Measurements from ENCODE around the gene HECW1. TPM values are rescaled to one million over a fixed set of nuclear protein-coding genes. Genes with fewer than 3 reads are reported as not detected.

The HECW1 gene
- total and polyA plus RNA-seq, 8 donors: 0.04 to 0.69 (median 0.12) TPM; not detected in 5

DNA sequence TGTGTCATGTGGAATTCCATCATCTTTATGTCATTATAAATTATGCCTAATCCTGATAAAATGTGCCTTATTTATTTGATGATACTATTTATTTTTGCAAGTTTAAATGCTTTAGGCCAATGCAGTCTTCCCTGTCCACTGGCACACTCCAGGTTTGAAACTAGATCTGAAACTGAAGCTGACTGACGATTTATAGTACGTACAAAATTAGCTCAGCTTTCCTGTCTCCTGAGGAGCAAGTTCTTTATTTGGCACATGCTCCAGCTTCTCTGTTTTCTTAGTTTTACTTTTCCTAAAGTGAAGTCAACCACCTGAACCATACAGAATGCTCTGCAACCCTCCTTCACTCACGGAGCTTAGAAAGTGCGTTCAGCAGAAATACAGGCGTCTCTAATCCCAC, 164.1 kb downstream of the HECW1 start:
- DNase-seq (no peak), FAIRE-seq (no peak), ATAC-seq (no peak)
- Histone ChIP-seq H3K4me1 (no peaks in the 10 kb centered on the region), H3K9me3 (no peaks in the 10 kb centered on the region), H3K27me3 (no peaks in the 10 kb centered on the region), H3K27ac (no peak overlapping the region), H3K4me3 (no peak overlapping the region), H3K36me3 (no peaks in the 10 kb centered on the region)
- 63 to 71% methylated on average over 5 of the region's 5 CpGs for WGBS, 2 donors
- intact Hi-C loops (cut with DNase I): no loop called here
- TF ChIP-seq, protein P1, sequence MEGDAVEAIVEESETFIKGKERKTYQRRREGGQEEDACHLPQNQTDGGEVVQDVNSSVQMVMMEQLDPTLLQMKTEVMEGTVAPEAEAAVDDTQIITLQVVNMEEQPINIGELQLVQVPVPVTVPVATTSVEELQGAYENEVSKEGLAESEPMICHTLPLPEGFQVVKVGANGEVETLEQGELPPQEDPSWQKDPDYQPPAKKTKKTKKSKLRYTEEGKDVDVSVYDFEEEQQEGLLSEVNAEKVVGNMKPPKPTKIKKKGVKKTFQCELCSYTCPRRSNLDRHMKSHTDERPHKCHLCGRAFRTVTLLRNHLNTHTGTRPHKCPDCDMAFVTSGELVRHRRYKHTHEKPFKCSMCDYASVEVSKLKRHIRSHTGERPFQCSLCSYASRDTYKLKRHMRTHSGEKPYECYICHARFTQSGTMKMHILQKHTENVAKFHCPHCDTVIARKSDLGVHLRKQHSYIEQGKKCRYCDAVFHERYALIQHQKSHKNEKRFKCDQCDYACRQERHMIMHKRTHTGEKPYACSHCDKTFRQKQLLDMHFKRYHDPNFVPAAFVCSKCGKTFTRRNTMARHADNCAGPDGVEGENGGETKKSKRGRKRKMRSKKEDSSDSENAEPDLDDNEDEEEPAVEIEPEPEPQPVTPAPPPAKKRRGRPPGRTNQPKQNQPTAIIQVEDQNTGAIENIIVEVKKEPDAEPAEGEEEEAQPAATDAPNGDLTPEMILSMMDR (IDR thresholded peaks at IDR 0.05): no peak

DNA sequence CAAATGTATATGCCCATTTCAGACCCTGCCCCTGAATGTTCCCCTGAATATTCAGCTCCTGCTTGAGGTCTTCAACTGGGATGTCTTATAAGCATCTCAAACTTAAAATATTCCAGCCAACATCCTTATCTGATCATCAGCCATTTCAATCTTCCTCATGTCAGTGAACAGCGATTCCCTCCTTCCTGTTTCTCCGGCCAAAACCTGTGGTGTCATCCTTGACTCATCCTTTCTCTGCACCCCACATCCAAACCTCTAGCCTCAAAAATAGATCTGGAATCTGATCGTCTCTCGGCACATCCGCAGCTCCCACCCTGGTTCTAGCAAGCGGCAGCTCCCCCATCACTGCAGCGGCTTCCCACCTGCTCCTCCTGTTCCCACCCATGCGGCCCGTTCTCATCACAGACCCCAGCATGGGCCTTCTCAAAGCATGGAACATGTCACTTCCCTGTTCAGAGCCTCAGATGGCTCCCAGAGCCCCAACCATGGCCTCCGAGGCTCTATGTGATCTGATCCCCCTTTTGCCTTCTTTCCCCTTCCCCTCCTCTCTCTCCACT, 165.7 kb downstream of the HECW1 start:
- intact Hi-C loops (cut with DNase I): no loop called here
- no peak overlapping the region for H3K27ac ChIP-seq
- no peaks in the 10 kb centered on the region for H3K4me1 ChIP-seq
- WGBS, 2 donors: 77 to 86% methylated on average over 10 of the region's 10 CpGs
- no peak for ATAC-seq
- DNase-seq: no peak
- H3K9me3 ChIP-seq: no peaks in the 10 kb centered on the region
- no peaks in the 10 kb centered on the region for H3K36me3 ChIP-seq
- no peak for FAIRE-seq
- no peaks in the 10 kb centered on the region for H3K27me3 ChIP-seq
- H3K4me3 ChIP-seq: no peak overlapping the region
- TF ChIP-seq, protein P1 (IDR thresholded peaks at IDR 0.05): no peak

DNA sequence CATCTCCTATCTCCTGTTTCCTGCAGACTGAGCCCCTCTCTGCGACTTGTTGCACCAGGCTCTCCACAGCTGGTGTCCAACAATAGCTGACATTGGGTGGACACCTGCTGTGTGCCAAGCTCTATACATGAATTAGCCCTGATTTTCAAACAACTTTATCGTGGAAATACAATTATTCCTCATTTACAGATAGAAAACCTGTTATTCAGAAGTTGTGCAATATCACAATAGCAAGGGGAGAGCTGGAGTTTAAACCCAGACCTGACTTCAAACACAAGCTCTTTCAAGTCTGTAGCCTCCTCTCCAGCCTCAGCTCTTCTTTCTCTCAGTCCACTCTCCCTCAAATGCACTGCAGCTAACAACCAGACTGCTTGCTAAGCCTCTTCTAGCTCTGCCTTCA, 168.8 kb downstream of the HECW1 start:
- H3K27ac ChIP-seq: no peak overlapping the region
- H3K4me1 ChIP-seq: no peaks in the 10 kb centered on the region
- FAIRE-seq (no peak), DNase-seq (no peak), ATAC-seq (no peak)
- 22 to 37% methylated on average over 2 of the region's 2 CpGs for WGBS, 2 donors
- TF ChIP-seq, protein P1 (IDR thresholded peaks at IDR 0.05): no peak
- no peaks in the 10 kb centered on the region for H3K36me3 ChIP-seq
- intact Hi-C loops (cut with DNase I): no loop called here
- no peaks in the 10 kb centered on the region for H3K27me3 ChIP-seq
- H3K9me3 ChIP-seq: no peaks in the 10 kb centered on the region
- H3K4me3 ChIP-seq: no peak overlapping the region

- Histone ChIP-seq H3K27me3 (no peaks in the 10 kb centered on the region), H3K36me3 (no peaks in the 10 kb centered on the region), H3K4me3 (no peak overlapping the region), H3K27ac (no peak overlapping the region), H3K9me3 (no peaks in the 10 kb centered on the region), H3K4me1 (no peaks in the 10 kb centered on the region)
- ATAC-seq (no peak), FAIRE-seq (no peak), DNase-seq (no peak)
- TF ChIP-seq, protein P1 (IDR thresholded peaks at IDR 0.05): no peak
- intact Hi-C loops (cut with DNase I): no loop called here
- 68 to 72% methylated on average over 5 of the region's 5 CpGs for WGBS, 2 donors
These were observed 171.3 kb downstream of the HECW1 start for GRCh38 chr7:43283706-43284105.

DNA sequence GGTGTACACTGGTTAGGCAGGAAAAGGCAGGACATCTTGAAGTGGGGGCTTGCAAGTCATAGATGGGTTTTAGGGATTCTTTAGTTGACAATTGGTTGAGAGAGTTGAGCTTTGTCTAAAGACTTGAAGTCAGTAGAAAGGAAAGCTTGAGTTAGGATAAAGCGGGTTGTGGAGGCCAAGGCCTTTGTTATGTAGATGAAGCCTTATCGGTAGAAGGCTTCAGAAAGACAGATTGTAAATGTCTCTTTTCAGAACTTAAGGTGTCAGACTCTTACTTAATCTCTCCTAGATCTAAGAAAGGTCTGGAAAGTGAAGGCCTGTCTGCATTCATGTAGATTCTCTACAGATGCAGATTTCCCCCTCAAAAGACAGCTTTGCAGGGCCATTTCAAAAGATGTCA, 177.4 kb downstream of the HECW1 start:
- H3K4me1 ChIP-seq: no peaks in the 10 kb centered on the region
- ATAC-seq (no peak), FAIRE-seq (no peak), DNase-seq (no peak)
- intact Hi-C loops (cut with DNase I): no loop called here
- H3K9me3 ChIP-seq: no peaks in the 10 kb centered on the region
- no peaks in the 10 kb centered on the region for H3K27me3 ChIP-seq
- 69 to 77% methylated on average over 2 of the region's 2 CpGs for WGBS, 2 donors
- H3K27ac ChIP-seq: no peak overlapping the region
- TF ChIP-seq, protein P1 (IDR thresholded peaks at IDR 0.05): no peak
- no peaks in the 10 kb centered on the region for H3K36me3 ChIP-seq
- H3K4me3 ChIP-seq: no peak overlapping the region

Measured in pancreas (tissue), 10 donors.